ENCODE data around the gene SLC18A3.

DNA sequence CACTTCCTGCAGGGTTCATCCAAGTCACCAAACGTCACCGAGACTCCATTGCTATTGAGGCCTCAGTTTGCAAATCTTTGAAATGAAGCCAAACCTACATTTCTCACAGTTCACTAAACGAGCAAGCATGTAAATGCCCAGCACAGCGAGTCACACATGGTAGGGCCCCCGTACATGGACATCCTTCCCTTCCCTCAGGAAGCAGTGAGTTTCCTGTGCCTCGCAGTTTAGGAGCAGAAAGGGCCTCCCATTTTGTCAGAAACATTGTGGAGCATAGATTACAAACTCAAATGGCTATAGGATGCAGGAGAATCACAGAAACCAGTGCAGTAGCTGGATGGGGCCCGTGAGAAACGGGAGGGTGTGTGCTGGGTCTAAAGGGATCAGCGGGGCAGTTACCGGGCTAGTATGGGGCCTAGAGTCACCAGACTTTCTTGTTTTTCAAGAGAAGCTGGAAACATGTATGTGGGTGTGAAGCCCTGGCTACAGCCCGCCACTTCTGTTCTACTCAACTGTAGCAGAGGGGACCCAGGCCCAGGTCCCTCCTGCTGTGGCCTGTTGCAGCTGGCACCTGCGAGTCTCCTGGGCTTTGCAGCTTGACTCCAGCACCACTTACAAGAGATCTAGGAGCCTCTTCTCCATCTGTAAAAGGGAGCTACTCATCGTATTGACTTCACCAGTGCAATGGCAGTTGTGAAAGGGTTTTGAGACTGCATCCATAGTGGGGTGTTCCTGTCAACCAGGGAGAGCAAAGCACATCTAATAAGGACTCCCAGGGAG is 14.2 kb upstream of the SLC18A3 start:
- TF ChIP-seq, protein P1, sequence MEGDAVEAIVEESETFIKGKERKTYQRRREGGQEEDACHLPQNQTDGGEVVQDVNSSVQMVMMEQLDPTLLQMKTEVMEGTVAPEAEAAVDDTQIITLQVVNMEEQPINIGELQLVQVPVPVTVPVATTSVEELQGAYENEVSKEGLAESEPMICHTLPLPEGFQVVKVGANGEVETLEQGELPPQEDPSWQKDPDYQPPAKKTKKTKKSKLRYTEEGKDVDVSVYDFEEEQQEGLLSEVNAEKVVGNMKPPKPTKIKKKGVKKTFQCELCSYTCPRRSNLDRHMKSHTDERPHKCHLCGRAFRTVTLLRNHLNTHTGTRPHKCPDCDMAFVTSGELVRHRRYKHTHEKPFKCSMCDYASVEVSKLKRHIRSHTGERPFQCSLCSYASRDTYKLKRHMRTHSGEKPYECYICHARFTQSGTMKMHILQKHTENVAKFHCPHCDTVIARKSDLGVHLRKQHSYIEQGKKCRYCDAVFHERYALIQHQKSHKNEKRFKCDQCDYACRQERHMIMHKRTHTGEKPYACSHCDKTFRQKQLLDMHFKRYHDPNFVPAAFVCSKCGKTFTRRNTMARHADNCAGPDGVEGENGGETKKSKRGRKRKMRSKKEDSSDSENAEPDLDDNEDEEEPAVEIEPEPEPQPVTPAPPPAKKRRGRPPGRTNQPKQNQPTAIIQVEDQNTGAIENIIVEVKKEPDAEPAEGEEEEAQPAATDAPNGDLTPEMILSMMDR (IDR thresholded peaks at IDR 0.05), result no peak
- no peak for TF ChIP-seq POLR2A (IDR thresholded peaks at IDR 0.05)

All from suprapubic skin (tissue), 3 donors.